Ishikawa (cell line): ENCODE results near the gene SFT2D3.

ENCODE experiments used
- CEBPB ChIP-seq: IDR thresholded peaks from 2 replicates; pipeline ENCODE4 v1.6.1; 2012
- CREB1 ChIP-seq: IDR thresholded peaks from 2 replicates; pipeline ENCODE4 v1.6.1; 2012; ENCODE audit warnings: low read depth
- EGR1 ChIP-seq: IDR thresholded peaks from 2 replicates; pipeline ENCODE4 v1.6.1; 2012
- EP300 ChIP-seq: IDR thresholded peaks from 2 replicates; pipeline ENCODE4 v1.6.1; 2012; ENCODE audit warnings: borderline replicate concordance
- FOXM1 ChIP-seq: IDR thresholded peaks from 2 replicates; pipeline ENCODE4 v1.6.1; 2012; ENCODE audit warnings: low read depth, borderline replicate concordance
- NFIC ChIP-seq: IDR thresholded peaks from 2 replicates; pipeline ENCODE4 v1.6.1; 2012
- RAD21 ChIP-seq: IDR thresholded peaks from 2 replicates; pipeline ENCODE4 v1.6.1; 2012; ENCODE audit warnings: low read depth
- TAF1 ChIP-seq: IDR thresholded peaks from 2 replicates; pipeline ENCODE4 v1.6.1; 2012; ENCODE audit warnings: low read depth, mild to moderate bottlenecking
- TCF12 ChIP-seq: IDR thresholded peaks from 2 replicates; pipeline ENCODE4 v1.6.1; 2012; ENCODE audit warnings: low read depth
- TEAD4 ChIP-seq: IDR thresholded peaks from 2 replicates; pipeline ENCODE4 v1.6.1; 2012
- YY1 ChIP-seq: IDR thresholded peaks from 2 replicates; pipeline ENCODE4 v1.6.1; 2012; ENCODE audit warnings: low read depth
- ZBTB7A ChIP-seq: IDR thresholded peaks from 2 replicates; pipeline ENCODE4 v1.6.1; 2012; ENCODE audit warnings: low read depth
- TF ChIP-seq, protein P1 (sequence below): IDR thresholded peaks from 2 replicates; pipeline ENCODE4 v1.6.1; 2012; ENCODE audit warnings: low read depth, mild to moderate bottlenecking
- TF ChIP-seq, protein P2 (sequence below): IDR thresholded peaks from 2 replicates; pipeline ENCODE4 v1.6.1; 2012
- TF ChIP-seq, protein P3 (sequence below): IDR thresholded peaks from 2 replicates; pipeline ENCODE4 v1.6.1; 2012

Gene SFT2D3

DNA sequence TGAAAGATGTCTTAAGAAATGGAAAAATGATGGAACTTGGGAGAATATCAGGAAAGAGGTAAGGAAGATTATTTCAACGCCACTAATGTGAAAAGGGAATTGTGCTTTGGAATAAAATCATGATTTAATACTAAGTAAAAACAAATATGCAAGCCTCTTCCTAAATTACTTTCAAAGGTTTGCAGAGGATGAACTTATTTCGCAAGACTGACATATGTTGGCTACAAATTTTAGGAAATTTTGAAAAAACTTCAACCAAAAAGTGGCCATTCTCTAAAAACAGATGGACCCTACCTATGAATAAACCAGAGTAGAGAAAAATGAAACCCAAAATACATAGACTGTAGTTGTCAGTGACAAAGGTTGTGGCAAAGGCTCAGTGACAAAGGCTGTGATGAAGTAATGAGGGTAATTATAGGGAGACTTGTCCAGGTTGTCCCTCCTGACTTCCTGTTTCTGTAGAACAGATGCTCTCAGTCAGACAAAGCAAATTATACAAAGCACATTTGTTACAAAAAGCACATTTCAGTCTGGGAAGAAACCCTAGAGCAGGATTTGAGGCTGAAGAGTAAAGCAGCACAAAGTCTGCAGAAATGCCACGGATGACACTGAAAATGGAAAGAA is 39.5 kb downstream of the SFT2D3 start:
- TF ChIP-seq, protein P1, sequence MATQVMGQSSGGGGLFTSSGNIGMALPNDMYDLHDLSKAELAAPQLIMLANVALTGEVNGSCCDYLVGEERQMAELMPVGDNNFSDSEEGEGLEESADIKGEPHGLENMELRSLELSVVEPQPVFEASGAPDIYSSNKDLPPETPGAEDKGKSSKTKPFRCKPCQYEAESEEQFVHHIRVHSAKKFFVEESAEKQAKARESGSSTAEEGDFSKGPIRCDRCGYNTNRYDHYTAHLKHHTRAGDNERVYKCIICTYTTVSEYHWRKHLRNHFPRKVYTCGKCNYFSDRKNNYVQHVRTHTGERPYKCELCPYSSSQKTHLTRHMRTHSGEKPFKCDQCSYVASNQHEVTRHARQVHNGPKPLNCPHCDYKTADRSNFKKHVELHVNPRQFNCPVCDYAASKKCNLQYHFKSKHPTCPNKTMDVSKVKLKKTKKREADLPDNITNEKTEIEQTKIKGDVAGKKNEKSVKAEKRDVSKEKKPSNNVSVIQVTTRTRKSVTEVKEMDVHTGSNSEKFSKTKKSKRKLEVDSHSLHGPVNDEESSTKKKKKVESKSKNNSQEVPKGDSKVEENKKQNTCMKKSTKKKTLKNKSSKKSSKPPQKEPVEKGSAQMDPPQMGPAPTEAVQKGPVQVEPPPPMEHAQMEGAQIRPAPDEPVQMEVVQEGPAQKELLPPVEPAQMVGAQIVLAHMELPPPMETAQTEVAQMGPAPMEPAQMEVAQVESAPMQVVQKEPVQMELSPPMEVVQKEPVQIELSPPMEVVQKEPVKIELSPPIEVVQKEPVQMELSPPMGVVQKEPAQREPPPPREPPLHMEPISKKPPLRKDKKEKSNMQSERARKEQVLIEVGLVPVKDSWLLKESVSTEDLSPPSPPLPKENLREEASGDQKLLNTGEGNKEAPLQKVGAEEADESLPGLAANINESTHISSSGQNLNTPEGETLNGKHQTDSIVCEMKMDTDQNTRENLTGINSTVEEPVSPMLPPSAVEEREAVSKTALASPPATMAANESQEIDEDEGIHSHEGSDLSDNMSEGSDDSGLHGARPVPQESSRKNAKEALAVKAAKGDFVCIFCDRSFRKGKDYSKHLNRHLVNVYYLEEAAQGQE = no peak
- no peak for TF ChIP-seq EGR1
- TF ChIP-seq YY1 = no peak
- TF ChIP-seq ZBTB7A = no peak
- no peak for TF ChIP-seq TCF12
- TF ChIP-seq EP300 = no peak
- TF ChIP-seq TEAD4 = no peak
- TF ChIP-seq RAD21 = no peak
- TF ChIP-seq, protein P2, sequence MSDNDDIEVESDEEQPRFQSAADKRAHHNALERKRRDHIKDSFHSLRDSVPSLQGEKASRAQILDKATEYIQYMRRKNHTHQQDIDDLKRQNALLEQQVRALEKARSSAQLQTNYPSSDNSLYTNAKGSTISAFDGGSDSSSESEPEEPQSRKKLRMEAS = no peak
- TF ChIP-seq TAF1 = no peak
- TF ChIP-seq, protein P3, sequence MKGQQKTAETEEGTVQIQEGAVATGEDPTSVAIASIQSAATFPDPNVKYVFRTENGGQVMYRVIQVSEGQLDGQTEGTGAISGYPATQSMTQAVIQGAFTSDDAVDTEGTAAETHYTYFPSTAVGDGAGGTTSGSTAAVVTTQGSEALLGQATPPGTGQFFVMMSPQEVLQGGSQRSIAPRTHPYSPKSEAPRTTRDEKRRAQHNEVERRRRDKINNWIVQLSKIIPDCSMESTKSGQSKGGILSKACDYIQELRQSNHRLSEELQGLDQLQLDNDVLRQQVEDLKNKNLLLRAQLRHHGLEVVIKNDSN = no peak

DNA sequence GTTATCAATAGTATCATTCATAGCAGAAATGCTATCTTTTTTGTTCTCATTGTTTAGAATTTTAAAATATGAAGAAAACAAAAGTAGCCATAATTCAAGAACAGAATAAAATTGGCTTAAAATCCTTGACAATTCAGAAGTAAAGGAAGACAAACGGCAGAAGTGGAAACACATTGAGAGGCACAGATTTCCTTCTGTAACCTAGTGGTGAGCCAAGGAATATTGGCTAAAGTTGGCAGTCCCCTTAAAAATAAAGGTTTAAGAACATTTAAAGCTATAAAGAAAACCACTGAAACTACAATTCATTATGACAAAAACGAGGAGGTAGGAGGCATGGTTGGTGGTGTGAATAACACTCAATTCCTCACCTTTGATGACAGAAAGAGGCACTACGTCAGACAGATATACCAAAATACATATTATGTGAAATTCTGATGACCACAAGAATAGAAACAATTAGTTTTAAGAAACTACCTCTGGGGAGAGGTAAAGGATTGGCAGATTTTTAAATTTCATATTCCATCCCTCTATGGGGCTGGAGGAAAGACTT is 42.3 kb downstream of the SFT2D3 start:
- TF ChIP-seq TCF12 = no peak
- no peak for TF ChIP-seq EP300
- no peak for TF ChIP-seq EGR1
- TF ChIP-seq TAF1 = no peak
- no peak for TF ChIP-seq CEBPB
- no peak for TF ChIP-seq RAD21
- TF ChIP-seq, protein P3 = no peak
- no peak for TF ChIP-seq NFIC
- TF ChIP-seq, protein P1 = no peak
- TF ChIP-seq YY1 = no peak
- TF ChIP-seq, protein P2 = no peak
- no peak for TF ChIP-seq ZBTB7A
- TF ChIP-seq TEAD4 = no peak
- no peak for TF ChIP-seq FOXM1
- no peak for TF ChIP-seq CREB1

DNA sequence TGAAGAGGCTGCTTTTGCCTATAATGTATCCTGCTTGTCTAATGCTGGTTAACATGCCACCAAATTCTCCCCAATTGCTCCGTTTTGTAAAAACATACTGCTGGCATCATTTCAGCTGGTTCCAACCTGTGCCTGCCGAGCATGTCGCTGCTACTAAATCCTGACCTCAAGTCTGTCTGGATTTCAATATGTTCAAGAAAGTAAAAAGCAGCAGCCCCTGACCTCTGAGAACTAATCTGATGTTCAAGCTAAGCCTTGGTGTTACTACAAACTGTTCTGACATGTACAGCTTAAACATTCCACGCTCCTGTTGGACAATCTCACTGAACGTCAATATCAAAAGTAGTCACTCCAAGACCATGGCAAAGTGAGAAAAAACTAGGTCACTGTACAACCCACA is 46.3 kb downstream of the SFT2D3 start:
- no peak for TF ChIP-seq EP300
- TF ChIP-seq, protein P1 = no peak
- TF ChIP-seq YY1 = no peak
- TF ChIP-seq NFIC = no peak
- TF ChIP-seq, protein P3 = no peak
- TF ChIP-seq TEAD4 = no peak

DNA sequence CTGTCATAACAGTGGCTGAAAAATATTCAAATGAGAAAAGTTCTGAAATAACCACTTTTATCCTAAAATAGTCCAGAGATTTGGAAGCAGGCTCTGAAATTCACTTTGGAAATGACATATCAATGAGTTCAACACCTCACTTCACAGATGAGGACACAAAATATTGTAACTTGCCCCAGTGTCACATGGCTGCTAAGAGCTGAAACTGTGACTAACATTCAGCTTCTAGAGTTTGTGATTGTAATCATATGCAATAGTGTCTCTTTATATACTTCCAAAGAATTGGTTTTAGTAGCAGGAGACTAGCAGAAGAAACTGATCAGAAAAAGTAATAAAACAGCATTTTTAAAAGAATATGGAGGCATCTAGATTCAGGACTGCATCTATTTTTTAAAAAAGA is 52.1 kb downstream of the SFT2D3 start:
- no peak for TF ChIP-seq TEAD4
